ENCODE data around the gene OSBP2.
"Not testable (repeated sequence)": the region's sequence is repeated elsewhere in the genome, so short reads cannot be mapped to it uniquely, and the experiment has no call there.

The OSBP2 gene

GRCh38 chr22:30763815-30764673, 69.4 kb downstream of the OSBP2 start:
- DNase-seq (ENCODE audit: low spot score) = no peak

DNA sequence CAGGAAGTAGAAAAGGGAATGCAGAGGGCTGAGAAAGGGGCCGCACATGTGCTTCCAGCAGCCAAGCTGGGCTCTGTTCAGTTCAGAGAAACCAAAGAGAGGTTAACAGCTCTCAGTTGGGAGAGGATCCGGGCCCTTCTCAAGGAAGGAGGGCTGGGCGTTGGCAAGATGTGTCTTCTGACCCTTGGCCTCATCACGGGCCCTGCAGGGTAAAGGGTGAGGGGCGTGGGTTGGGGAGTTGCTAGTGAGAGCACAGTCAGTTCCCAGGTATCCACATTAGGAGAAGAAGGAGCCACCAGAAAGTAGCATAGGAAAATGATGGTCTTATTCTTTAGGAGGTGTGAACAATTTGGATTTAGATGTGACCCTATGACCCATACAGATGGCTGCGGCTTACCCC, 73.0 kb downstream of the OSBP2 start:
- DNase-seq (ENCODE audit: low spot score) = no peak

DNA sequence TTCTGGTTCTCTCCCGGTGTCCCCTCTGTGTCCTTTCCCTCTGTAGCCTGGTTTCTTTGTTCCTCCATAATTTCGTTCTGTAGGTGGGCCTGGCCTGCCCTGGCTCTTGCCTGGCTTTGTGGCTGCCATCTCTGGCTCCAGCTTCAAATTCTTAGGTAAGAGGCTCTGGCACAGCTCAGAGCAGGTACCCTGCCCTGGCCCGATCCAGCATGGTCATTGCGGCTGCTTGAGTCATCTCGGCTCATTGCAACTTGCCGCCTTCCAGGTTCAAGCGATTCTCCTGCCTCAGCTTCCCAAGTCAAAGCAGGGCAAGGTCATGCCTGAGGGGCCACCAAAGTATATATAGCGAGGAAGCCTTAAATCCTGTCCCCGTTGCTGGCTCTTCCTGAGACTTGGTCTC, 76.0 kb downstream of the OSBP2 start:
- DNase-seq (ENCODE audit: low spot score) = no peak

- DNase-seq (ENCODE audit: low spot score) = no peak
Observed at GRCh38 chr22:30773919-30774318, 79.2 kb downstream of the OSBP2 start.

- DNase-seq (ENCODE audit: low spot score) = no peak
Observed at GRCh38 chr22:30774566-30774965, 79.9 kb downstream of the OSBP2 start.

DNA sequence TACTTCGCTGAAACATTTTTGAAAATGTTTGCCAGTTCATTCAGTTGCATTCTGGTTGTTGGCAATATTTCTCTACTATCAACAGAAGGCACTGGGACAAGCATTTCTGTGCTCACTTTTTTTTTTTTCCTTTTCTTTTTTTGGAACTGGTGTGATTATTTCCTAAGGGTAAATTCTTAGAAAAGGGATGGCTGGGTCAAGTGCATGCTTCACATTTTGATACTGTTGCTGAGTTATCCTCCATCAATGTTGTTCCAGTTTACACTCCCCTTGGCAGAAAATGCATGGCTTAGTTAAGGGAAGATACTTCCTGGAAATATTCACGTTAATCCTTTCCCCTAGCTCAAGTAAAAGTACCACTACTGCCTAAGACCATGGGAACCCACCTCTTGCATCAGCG, 81.8 kb downstream of the OSBP2 start:
- DNase-seq (ENCODE audit: low spot score) = no peak

- not testable (repeated sequence) for DNase-seq (ENCODE audit: low spot score)
Observed at GRCh38 chr22:30777146-30777545, 82.5 kb downstream of the OSBP2 start.

DNA sequence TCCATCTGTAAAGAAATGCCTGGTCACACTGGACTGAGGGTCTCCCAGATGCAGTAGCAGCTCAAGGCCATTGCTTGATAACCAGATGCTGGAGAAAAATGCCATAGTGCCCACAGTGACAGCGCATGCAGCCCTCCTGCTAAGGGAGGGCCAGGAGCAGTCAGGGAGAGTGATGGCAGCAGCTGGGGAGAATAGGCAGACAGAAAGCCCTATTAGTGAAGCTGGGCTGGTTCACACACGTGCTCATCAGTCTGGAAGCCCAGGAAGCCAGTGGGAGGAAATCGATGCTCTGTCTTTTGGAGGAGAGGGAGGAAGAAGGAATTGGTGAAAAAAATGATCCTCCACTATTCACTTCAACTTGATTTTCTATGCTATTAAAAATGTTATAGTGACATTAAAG, 82.9 kb downstream of the OSBP2 start:
- no peak for DNase-seq (ENCODE audit: low spot score)

GRCh38 chr22:30778261-30778660, 83.6 kb downstream of the OSBP2 start:
- no peak for DNase-seq (ENCODE audit: low spot score)

GRCh38 chr22:30780026-30780425, 85.4 kb downstream of the OSBP2 start:
- DNase-seq (ENCODE audit: low spot score) = no peak

GRCh38 chr22:30781271-30781875, 86.7 kb downstream of the OSBP2 start:
- DNase-seq (ENCODE audit: low spot score) = no peak

DNA sequence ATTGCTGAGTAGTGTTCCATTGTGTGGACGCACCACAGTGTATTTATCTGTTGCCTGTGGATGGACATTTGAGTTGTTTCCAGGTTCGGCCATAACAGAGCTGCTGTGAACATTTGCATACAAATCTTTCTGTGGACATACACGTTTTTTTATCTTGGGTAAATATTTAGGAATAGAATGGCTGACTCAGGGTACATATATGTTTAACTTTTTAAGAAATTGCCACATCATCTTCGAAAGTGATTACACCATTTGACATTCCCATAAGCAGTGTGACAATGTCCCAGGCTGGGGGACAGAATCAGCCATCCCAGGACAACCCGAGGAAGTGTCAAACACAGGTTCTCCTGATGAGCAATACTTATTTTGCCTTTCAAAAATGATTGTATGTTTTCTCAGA, 87.9 kb downstream of the OSBP2 start:
- DNase-seq (ENCODE audit: low spot score) = no peak

DNA sequence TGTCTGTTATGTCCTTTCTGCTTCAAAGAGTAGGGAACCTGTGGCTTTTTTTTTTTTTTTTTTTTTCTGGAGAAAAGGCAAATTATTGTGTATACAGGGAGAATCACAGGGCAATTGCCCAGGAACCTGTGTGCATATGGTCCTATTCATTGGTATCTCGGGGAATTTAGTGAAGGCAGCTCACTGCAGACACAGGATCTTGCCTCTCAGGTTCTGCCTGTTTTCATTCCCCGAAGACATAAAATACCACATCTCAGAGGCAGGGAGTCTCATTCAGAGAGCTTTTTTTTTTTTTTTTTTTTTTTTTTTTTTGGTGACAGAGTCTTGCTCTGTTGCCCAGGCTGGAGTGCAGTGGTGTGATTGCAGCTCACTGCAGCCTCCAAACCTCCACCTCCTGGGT, 88.3 kb downstream of the OSBP2 start:
- DNase-seq (ENCODE audit: low spot score) = no peak

DNA sequence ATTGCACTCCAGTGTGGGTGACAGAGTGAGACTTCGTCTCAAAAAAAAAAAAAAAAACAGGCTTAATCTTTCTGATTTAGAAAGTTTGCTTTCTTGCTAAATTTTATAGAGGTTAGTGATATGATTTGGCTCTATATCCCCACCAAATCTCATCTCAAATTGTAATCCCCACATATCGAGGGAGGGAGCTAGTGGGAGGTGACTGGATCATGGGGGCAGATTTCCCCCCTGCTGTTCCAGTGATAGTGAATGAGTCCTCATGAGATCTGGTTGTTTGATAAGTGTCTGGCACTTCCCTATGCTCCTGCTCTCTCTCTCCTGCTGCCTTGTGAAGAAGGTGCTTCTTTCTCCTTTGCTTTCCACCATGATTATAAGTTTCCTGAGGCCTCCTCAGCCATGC, 90.9 kb downstream of the OSBP2 start:
- DNase-seq (ENCODE audit: low spot score) = no peak

DNA sequence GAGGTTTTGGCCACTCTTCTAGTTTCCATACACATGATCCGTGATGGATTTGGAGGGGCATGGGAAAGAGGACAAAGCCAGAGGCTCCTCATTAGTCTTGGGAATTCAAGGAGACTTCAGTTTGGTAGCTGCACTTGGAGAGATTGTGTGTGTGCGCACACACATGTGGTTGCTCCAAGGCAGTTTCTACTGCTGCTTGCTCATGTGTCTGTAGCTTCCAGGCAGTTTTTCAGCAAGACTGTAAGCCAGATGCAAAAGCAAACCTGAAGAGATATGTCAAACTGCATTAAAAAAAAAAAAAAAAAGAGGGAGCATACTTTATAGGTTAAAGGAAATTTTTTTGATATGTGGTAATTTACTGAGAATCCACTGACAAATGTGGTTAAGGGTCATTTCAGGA, 95.7 kb downstream of the OSBP2 start:
- DNase-seq (ENCODE audit: low spot score) = no peak

DNA sequence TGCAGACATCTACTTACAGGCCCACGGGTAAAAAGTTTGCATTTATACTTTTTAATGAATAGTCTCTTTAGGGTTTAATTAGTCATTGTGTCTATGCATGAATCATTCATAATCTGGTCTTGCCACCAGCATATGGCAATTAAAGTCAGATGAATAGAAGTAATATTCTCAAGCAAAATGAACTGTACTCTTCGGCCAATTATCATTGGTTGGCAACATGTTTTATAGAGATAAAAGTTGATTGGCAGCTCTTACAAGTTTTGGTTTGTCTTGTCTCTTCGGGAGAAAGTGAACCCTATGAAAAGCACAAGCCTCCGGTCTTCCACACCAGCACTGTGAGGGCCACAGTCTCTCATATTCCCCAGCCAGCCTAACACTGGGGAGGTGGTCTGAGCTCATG, 97.8 kb downstream of the OSBP2 start:
- no peak for DNase-seq (ENCODE audit: low spot score)

DNA sequence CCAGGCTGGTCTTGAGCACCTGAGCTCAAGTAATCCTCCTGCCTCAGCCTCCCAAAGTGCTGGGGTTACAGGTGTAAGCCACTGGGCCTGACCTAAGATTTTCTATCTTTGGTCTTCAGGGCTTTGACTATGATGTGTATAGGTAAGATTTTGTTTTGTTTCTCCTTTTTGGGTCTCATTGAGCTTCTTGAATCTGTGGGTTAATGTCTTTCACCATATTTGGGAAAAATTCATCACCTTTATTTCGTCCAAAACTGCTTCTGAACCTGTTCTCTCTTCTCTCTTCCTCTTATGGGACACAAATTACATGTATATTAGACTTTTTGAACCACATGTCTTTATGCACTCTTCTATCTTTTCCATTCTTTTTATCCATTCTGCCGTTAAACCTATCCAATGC, 100.4 kb downstream of the OSBP2 start:
- no peak for DNase-seq (ENCODE audit: low spot score)

DNA sequence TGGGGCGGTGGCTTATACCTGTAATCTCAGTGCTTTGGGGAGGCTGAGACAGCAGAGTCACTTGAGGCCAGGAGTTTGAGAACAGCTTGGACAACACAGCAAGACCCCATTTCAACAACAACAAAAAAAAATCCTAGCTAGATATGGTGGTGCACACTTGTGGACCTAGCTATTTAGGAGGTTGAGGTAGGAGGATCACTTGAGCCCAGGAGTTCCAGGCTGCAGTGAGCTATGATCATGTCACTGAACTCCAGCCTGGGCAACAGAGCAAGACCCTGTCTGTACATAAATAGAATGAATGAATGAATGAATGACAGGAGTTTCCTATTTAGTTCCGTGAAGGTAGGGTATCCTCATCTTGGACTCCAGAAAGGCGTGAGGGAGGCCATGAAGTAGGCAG, 107.0 kb downstream of the OSBP2 start:
- DNase-seq (ENCODE audit: low spot score) = no peak

- peak; percentile 90 for DNase-seq (ENCODE audit: low spot score)
Observed at GRCh38 chr22:30802202-30803166, 107.8 kb downstream of the OSBP2 start.

DNA sequence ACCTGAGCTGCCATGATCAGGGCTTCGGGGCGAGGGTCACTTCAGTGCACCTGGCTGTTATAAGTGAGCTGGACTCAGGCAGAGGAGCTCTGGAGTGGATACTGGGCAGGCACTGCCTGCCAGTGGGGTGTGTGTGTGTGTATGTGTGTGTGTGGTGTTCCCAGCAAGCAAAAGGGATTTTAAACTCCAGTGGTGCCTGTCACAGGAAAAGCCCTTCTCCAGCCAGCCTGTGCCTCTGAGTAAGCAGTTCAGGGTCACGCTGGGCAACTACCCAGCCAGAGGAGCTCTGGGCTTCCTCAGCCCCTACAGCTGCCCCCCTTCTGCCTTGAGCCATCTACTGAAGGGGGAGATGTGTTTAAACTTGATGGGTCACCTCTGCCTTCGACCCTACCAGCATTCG, 109.0 kb downstream of the OSBP2 start:
- no peak for DNase-seq (ENCODE audit: low spot score)

- no peak for DNase-seq (ENCODE audit: low spot score)
Observed at GRCh38 chr22:30804626-30805025, 110.0 kb downstream of the OSBP2 start.

GRCh38 chr22:30806391-30806861, 111.8 kb downstream of the OSBP2 start:
- DNase-seq (ENCODE audit: low spot score) = no peak

All from left forelimb (tissue), 1 donor.